Neural progenitor cell (in vitro differentiated cells): ENCODE results near the gene HMCES. TPM values are rescaled to one million over a fixed set of nuclear protein-coding genes. Genes with fewer than 3 reads are reported as not detected.
A peak's percentile ranks its signal among the peaks of the same experiment; 100 is the strongest.

Experiments used
- DNase-seq: peaks from one replicate; pipeline ENCODE4 v3.0.0-alpha.2; 2016; ENCODE audit warnings: low spot score
- H2AFZ ChIP-seq: fragments of 200-600 bp; sonication (generic); replicated peaks from 2 replicates; pipeline ENCODE4 v1.6.1; 2016; ENCODE audit warnings: antibody characterized with exemption
- H3F3A ChIP-seq: fragments of 200-600 bp; sonication (generic); 2 replicates; pipeline ENCODE4 v1.6.1; 2016; ENCODE audit warnings: antibody characterized with exemption, low read depth
- H3K27ac ChIP-seq: fragments of 200-600 bp; sonication (generic); 2 replicates; pipeline ENCODE4 v1.5.1; 2016; ENCODE audit warnings: mild to moderate bottlenecking
- H3K27me3 ChIP-seq: fragments of 200-600 bp; sonication (generic); 2 replicates; pipeline ENCODE4 v1.6.1; 2016; ENCODE audit warnings: mild to moderate bottlenecking, moderate library complexity
- H3K36me3 ChIP-seq: fragments of 200-600 bp; sonication (generic); 2 replicates; pipeline ENCODE4 v1.5.1; 2016
- H3K4me1 ChIP-seq: fragments of 200-600 bp; sonication (generic); 2 replicates; pipeline ENCODE4 v1.6.1; 2016; ENCODE audit warnings: mixed run types
- H3K4me2 ChIP-seq: fragments of 200-600 bp; sonication (generic); 2 replicates; pipeline ENCODE4 v1.6.1; 2016
- H3K4me3 ChIP-seq: fragments of 200-600 bp; sonication (generic); 2 replicates; pipeline ENCODE4 v1.5.1; 2016
- H3K79me2 ChIP-seq: fragments of 200-600 bp; sonication (generic); 2 replicates; pipeline ENCODE4 v1.6.1; 2016; ENCODE audit warnings: low read depth
- H3K9ac ChIP-seq: fragments of 200-600 bp; sonication (generic); 2 replicates; pipeline ENCODE4 v1.6.1; 2016
- H3K9me3 ChIP-seq: fragments of 200-600 bp; sonication (generic); 2 replicates; pipeline ENCODE4 v1.5.1; 2016; ENCODE audit warnings: low read depth
- H4K20me1 ChIP-seq: fragments of 200-600 bp; sonication (generic); 2 replicates; pipeline ENCODE4 v1.6.1; 2016; ENCODE audit warnings: low read depth
- H3K27ac Mint-ChIP-seq: 3 replicates; pipeline ENCODE4 v1.8.0; 2021; ENCODE audit warnings: mixed read lengths
- H3K27me3 Mint-ChIP-seq: 2 replicates; pipeline ENCODE4 v1.8.0; 2022; ENCODE audit warnings: low read depth, mild to moderate bottlenecking, inconsistent platforms, moderate library complexity, mixed read lengths; ENCODE audit not compliant: insufficient read depth
- H3K36me3 Mint-ChIP-seq: 3 replicates; pipeline ENCODE4 v1.8.0; 2021; ENCODE audit warnings: mixed read lengths
- H3K4me1 Mint-ChIP-seq: 3 replicates; pipeline ENCODE4 v1.8.0; 2021; ENCODE audit warnings: mixed read lengths
- H3K4me3 Mint-ChIP-seq: 3 replicates; pipeline ENCODE4 v1.8.0; 2021; ENCODE audit warnings: mild to moderate bottlenecking, moderate library complexity, mixed read lengths
- H3K9me3 Mint-ChIP-seq: 3 replicates; pipeline ENCODE4 v1.8.0; 2020; ENCODE audit warnings: mixed read lengths
- EZH2 ChIP-seq: fragments of 200-600 bp; sonication (generic); IDR thresholded peaks from 2 replicates; pipeline ENCODE4 v1.6.1; 2017; ENCODE audit warnings: antibody characterized with exemption, mild to moderate bottlenecking, moderate library complexity
- EZH2phosphoT487 ChIP-seq: fragments of 200-600 bp; sonication (generic); IDR thresholded peaks from 2 replicates; pipeline ENCODE4 v1.6.1; 2017; ENCODE audit warnings: antibody characterized with exemption
- total RNA-seq: library from RNA; depleted of rRNA; stranded (reverse); fragments of >200 nt; gene quantifications from 2 replicates; pipeline ENCODE4 v1.2.3, GENCODE V29; 2015; ENCODE audit warnings: low replicate concordance
- TF ChIP-seq, protein P1 (sequence below): fragments of 200-600 bp; sonication (generic); IDR thresholded peaks from 2 replicates; pipeline ENCODE4 v1.5.1; 2017; ENCODE audit warnings: antibody characterized with exemption, mild to moderate bottlenecking

Gene HMCES
- total RNA-seq, 1 donor from 2014 or later = 25.1 TPM

DNA sequence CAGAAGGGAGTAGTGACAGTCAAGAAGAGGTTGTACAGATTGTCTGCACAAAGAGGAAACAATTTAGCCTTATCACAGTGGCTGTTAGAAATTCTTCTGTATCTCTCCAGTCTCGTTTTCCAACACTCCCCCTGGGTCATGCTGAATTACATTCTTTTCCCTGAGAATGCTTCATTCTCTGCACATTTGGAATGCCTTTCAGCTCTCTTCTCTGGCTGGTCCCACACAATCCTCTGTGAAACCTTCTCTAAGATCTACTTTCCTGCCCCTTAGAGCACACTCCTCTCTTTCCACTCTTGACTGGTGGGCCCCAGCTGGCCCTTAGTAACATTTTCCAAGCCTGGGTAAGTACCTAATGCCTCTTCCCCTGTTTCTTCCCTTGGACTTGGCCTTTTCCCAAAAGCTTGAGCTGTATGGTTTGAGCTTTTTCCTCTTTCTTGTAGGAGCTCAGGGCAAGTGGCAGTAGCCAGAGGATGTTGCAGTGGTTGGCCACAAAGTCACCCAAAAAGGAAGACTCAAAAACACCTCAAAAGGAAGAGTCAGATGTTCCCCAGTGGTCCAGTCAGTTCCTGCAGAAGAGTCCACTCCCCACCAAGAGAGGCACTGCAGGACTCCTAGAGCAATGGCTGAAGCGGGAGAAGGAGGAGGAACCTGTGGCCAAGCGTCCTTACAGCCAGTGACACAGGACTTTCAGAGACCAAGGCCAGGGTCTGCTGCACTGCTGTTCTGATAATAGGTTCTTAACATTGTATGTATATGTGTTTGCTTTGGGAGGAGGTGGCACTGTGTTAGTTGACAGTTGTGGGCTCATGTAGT, 25.7 kb downstream of the HMCES start:
- Mint-ChIP-seq H3K27me3 (peaks cover 2% of the 10 kb centered on the region), H3K4me3 (no peak overlapping the region), H3K36me3 (peaks cover 20% of the 10 kb centered on the region), H3K9me3 (no peaks in the 10 kb centered on the region), H3K27ac (peak overlapping the region; percentile 29), H3K4me1 (peaks cover 19% of the 10 kb centered on the region)
- H3K27ac ChIP-seq = peak overlapping the region; percentile 5
- no peaks in the 10 kb centered on the region for H3K27me3 ChIP-seq
- DNase-seq = no peak
- H3K4me1 ChIP-seq = peaks cover 10% of the 10 kb centered on the region
- no peaks in the 10 kb centered on the region for H4K20me1 ChIP-seq
- no peak overlapping the region for H3K9ac ChIP-seq
- H3K36me3 ChIP-seq = no peaks in the 10 kb centered on the region
- no peaks in the 10 kb centered on the region for H3K9me3 ChIP-seq
- H3K4me3 ChIP-seq = no peak overlapping the region
- H2AFZ ChIP-seq = no peak overlapping the region
- H3K4me2 ChIP-seq = no peak overlapping the region
- H3K79me2 ChIP-seq = no peaks in the 10 kb centered on the region
- TF ChIP-seq EZH2 (no peak), EZH2phosphoT487 (no peak)
- TF ChIP-seq, protein P1, sequence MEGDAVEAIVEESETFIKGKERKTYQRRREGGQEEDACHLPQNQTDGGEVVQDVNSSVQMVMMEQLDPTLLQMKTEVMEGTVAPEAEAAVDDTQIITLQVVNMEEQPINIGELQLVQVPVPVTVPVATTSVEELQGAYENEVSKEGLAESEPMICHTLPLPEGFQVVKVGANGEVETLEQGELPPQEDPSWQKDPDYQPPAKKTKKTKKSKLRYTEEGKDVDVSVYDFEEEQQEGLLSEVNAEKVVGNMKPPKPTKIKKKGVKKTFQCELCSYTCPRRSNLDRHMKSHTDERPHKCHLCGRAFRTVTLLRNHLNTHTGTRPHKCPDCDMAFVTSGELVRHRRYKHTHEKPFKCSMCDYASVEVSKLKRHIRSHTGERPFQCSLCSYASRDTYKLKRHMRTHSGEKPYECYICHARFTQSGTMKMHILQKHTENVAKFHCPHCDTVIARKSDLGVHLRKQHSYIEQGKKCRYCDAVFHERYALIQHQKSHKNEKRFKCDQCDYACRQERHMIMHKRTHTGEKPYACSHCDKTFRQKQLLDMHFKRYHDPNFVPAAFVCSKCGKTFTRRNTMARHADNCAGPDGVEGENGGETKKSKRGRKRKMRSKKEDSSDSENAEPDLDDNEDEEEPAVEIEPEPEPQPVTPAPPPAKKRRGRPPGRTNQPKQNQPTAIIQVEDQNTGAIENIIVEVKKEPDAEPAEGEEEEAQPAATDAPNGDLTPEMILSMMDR = no peak
- H3F3A ChIP-seq = peaks cover 30% of the 10 kb centered on the region

DNA sequence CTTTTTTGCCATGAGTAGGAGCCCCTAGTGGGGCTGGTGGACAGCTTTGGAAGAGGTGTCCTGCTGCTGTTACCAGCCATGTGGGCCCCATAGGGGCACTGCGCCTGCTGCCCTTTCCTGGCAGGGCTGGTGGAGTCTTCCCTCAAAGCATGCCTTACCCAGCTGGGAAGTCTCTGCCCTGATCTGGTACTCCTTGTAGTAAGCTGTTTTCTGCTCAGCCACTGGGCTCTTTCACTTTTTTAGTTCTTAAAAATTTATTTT, 26.2 kb downstream of the HMCES start:
- H3K27me3 ChIP-seq = no peaks in the 10 kb centered on the region
- DNase-seq = no peak
- no peaks in the 10 kb centered on the region for H3K36me3 ChIP-seq
- no peak overlapping the region for H3K4me3 Mint-ChIP-seq
- peaks cover 30% of the 10 kb centered on the region for H3F3A ChIP-seq
- no peak overlapping the region for H2AFZ ChIP-seq
- H3K9me3 Mint-ChIP-seq = no peaks in the 10 kb centered on the region
- peak overlapping the region; percentile 59 for H3K4me2 ChIP-seq
- H3K4me1 Mint-ChIP-seq = peaks cover 19% of the 10 kb centered on the region
- H3K9ac ChIP-seq = no peak overlapping the region
- H3K36me3 Mint-ChIP-seq = peaks cover 20% of the 10 kb centered on the region
- H3K79me2 ChIP-seq = no peaks in the 10 kb centered on the region
- no peak overlapping the region for H3K27ac Mint-ChIP-seq
- H4K20me1 ChIP-seq = no peaks in the 10 kb centered on the region
- no peaks in the 10 kb centered on the region for H3K9me3 ChIP-seq
- peaks cover 10% of the 10 kb centered on the region for H3K4me1 ChIP-seq
- no peak for TF ChIP-seq EZH2phosphoT487
- TF ChIP-seq, protein P1 = no peak
- TF ChIP-seq EZH2 = no peak
- H3K4me3 ChIP-seq = no peak overlapping the region
- H3K27me3 Mint-ChIP-seq = peaks cover 2% of the 10 kb centered on the region
- peak overlapping the region; percentile 77 for H3K27ac ChIP-seq

DNA sequence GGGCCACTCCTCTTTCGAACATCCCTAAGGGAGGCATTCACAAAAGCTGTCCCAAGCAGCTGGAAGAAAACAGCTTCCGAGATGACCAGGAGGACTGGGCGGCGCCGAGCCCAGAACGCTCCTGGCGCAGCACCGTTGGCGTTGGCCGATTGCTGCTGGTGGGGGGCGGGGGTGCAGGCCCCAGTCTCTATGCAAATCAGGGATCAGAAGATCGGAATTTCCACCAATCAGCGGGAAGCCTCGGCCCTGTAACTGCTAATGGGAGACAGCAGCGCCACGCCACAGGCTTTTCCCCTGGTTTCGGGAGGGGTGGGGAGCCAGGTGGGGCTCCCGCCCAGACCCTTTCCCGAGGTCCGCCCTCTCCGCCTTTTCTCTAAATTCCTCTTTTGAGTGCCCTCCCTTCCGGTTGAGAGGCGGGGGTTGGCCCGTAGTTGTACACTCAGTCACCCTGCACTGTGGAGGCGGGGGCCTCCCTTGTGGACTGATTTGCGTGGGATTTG, 27.0 kb downstream of the HMCES start:
- TF ChIP-seq EZH2phosphoT487 (no peak), EZH2 (no peak)
- TF ChIP-seq, protein P1 = no peak

More for the DNA sequence above, 27.0 kb downstream of the HMCES start:
- Histone ChIP-seq H3K4me2 (peak overlapping the region; percentile 59), H2AFZ (no peak overlapping the region), H3K27me3 (no peaks in the 10 kb centered on the region), H3K9me3 (no peaks in the 10 kb centered on the region), H3K27ac (peak overlapping the region; percentile 77), H3K9ac (no peak overlapping the region), H3K4me1 (peaks cover 10% of the 10 kb centered on the region), H3K36me3 (no peaks in the 10 kb centered on the region), H3F3A (peaks cover 30% of the 10 kb centered on the region), H3K79me2 (no peaks in the 10 kb centered on the region), H4K20me1 (no peaks in the 10 kb centered on the region), H3K4me3 (peak overlapping the region; percentile 21)
- peak; percentile 98 for DNase-seq
- Mint-ChIP-seq H3K4me1 (peaks cover 19% of the 10 kb centered on the region), H3K36me3 (peaks cover 19% of the 10 kb centered on the region), H3K4me3 (peak overlapping the region; percentile 80), H3K27ac (peak overlapping the region; percentile 74), H3K27me3 (peaks cover 2% of the 10 kb centered on the region), H3K9me3 (no peaks in the 10 kb centered on the region)
